K562 (cell line): ENCODE results near the gene ST6GAL1. TPM values are rescaled to one million over a fixed set of nuclear protein-coding genes. Genes with fewer than 3 reads are reported as not detected.

Source experiments
- CBX8 ChIP-seq: fragments of 200-600 bp; sonication (generic); IDR thresholded peaks from 2 replicates; pipeline ENCODE4 v1.6.1; 2012; ENCODE audit warnings: borderline replicate concordance, mixed run types, low read depth, mild to moderate bottlenecking, moderate library complexity, mixed read lengths, low read length, control low read depth, inconsistent platforms; ENCODE audit not compliant: poor library complexity, severe bottlenecking; ENCODE audit errors: extremely low read depth
- LCOR ChIP-seq: sonication (generic); formaldehyde crosslinking; IDR thresholded peaks from 2 replicates; pipeline ENCODE4 v1.8.0; 2022; ENCODE audit warnings: mild to moderate bottlenecking, missing genetic modification reagents
- MEF2A ChIP-seq: IDR thresholded peaks from 2 replicates; pipeline ENCODE4 v1.6.1; 2011; ENCODE audit warnings: low read depth, mild to moderate bottlenecking, low read length, moderate library complexity; ENCODE audit not compliant: control insufficient read depth
- NR2F6 ChIP-seq: fragments of 450-650 bp; formaldehyde crosslinking; IDR thresholded peaks from 2 replicates; pipeline ENCODE4 v1.4.0; 2020; ENCODE audit warnings: mild to moderate bottlenecking
- RUNX1 ChIP-seq: sonication (generic); IDR thresholded peaks from 2 replicates; pipeline ENCODE4 v1.6.1; 2016; ENCODE audit warnings: antibody characterized with exemption, low read depth
- SMAD4 ChIP-seq: fragments of 250-450 bp; sonication (Bioruptor Pico); conservative IDR thresholded peaks from 2 replicates; pipeline ENCODE4 v1.8.0; 2021; ENCODE audit warnings: inconsistent platforms, mild to moderate bottlenecking, moderate library complexity
- THRAP3 ChIP-seq: fragments of 450-650 bp; IDR thresholded peaks from 2 replicates; pipeline ENCODE4 v1.6.1; 2016; ENCODE audit warnings: mild to moderate bottlenecking, inconsistent platforms, borderline replicate concordance
- ZNF184 ChIP-seq: sonication (generic); formaldehyde crosslinking; IDR thresholded peaks from 2 replicates; pipeline ENCODE4 v1.5.0; 2020; ENCODE audit warnings: missing genetic modification reagents
- ZNF668 ChIP-seq: fragments of 250-450 bp; sonication (Bioruptor Pico); IDR thresholded peaks from 2 replicates; pipeline ENCODE4 v1.8.0; 2022; ENCODE audit warnings: mild to moderate bottlenecking, inconsistent platforms
- polyA plus RNA-seq, 8 experiments: library from polyadenylated mRNA; depleted of rRNA in 4 of 8; stranded (reverse) in 5 of 8; unstranded in 3 of 8; fragments of >200 nt; fragmentation: Nextera tagmentation in 2 of 8; fragmentation: Illumina TruSeq in 1 of 8; extraction: Ambion mirVana in 2 of 8; extraction: Trizol in 1 of 8; gene quantifications; 2 replicates each; pipeline versions ENCODE4 v1.2.1 to v1.2.3, GENCODE V29; 2011 to 2014; ENCODE audit warnings: inconsistent platforms in 1 of 8, missing spikeins in 1 of 8
- total RNA-seq, 7 experiments: library from RNA; depleted of rRNA in 6 of 7; stranded (reverse); fragments of >200 nt in 6 of 7; fragmentation: Illumina TruSeq in 2 of 7; extraction: Trizol in 2 of 7; gene quantifications; 2 replicates each; pipeline versions ENCODE4 v1.2.1 to v1.2.3, GENCODE V29; 2011 to 2021; ENCODE audit warnings: low replicate concordance in 1 of 7
- TF ChIP-seq, protein P1 (sequence below), 2 experiments: fragments of 450-650 bp in 1 of 2; sonication (generic) in 1 of 2; formaldehyde crosslinking in 1 of 2; IDR thresholded peaks; 2 replicates each; pipeline versions ENCODE4 v1.7.1 to v1.9.0; 2016 to 2022; ENCODE audit warnings: inconsistent platforms in 1 of 2, mild to moderate bottlenecking in 1 of 2, missing genetic modification reagents in 1 of 2
- TF ChIP-seq, protein P2 (sequence below): sonication (generic); formaldehyde crosslinking; IDR thresholded peaks from 2 replicates; pipeline ENCODE4 v1.4.0; 2020; ENCODE audit warnings: mild to moderate bottlenecking, missing genetic modification reagents

ST6GAL1 gene
- total and polyA plus RNA-seq, 9 of the 15 experiments (the other 6 are each of a cell fraction or from before 2014, with no cell fraction given), result 31.9 to 145 (median 71.0) TPM

DNA sequence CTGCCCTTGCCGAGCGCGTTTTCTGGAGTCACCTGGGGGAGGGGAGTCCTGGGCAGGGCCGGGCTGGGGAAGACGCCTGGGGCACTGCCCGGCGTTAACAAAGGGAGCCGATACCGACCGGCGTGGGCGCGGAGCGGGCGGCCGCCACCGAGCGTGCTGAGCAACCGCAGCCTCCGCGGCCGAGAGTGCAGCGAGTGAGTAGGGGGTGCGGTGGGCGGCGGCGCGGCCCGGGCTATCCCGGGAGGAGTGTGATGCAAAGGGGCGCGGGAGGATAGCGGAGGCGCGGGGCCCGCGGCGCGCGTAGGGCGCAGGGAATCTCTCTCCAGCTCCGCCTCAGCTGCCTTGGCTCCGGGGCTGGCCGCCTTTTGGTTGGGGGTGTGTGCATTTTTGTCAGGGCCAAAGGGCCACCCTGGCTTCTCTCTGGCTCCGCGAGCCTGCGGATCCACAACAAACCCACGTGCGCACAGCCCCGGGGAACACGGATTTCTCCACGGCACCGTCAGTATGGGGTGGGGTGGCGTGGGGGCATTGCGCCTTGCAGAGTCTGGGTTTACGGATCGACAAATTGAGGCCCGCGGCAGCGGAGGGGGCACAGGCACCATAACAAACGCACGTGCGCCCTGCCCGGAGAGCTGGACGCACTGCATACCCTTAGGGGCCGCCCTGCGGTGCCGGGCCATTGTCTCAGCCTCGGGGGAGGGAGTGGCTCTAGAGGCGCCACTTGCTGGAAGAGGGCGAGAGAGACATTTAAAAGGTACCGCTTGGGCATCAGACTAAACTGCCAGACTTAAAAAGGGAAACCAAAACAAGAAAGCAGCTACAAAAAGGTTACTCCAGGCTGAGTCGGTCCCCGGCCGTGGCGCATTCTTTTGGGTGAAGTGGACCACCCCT is 560 bp downstream of the ST6GAL1 start (continued):
- TF ChIP-seq, protein P1, sequence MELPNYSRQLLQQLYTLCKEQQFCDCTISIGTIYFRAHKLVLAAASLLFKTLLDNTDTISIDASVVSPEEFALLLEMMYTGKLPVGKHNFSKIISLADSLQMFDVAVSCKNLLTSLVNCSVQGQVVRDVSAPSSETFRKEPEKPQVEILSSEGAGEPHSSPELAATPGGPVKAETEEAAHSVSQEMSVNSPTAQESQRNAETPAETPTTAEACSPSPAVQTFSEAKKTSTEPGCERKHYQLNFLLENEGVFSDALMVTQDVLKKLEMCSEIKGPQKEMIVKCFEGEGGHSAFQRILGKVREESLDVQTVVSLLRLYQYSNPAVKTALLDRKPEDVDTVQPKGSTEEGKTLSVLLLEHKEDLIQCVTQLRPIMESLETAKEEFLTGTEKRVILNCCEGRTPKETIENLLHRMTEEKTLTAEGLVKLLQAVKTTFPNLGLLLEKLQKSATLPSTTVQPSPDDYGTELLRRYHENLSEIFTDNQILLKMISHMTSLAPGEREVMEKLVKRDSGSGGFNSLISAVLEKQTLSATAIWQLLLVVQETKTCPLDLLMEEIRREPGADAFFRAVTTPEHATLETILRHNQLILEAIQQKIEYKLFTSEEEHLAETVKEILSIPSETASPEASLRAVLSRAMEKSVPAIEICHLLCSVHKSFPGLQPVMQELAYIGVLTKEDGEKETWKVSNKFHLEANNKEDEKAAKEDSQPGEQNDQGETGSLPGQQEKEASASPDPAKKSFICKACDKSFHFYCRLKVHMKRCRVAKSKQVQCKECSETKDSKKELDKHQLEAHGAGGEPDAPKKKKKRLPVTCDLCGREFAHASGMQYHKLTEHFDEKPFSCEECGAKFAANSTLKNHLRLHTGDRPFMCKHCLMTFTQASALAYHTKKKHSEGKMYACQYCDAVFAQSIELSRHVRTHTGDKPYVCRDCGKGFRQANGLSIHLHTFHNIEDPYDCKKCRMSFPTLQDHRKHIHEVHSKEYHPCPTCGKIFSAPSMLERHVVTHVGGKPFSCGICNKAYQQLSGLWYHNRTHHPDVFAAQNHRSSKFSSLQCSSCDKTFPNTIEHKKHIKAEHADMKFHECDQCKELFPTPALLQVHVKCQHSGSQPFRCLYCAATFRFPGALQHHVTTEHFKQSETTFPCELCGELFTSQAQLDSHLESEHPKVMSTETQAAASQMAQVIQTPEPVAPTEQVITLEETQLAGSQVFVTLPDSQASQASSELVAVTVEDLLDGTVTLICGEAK (IDR thresholded peaks at IDR 0.05), result peak; percentile 45; the same call in 1 of the 2 replicates
- TF ChIP-seq, protein P1 (CRISPR knock-in tag; IDR thresholded peaks at IDR 0.05), result no peak
- TF ChIP-seq ZNF668 (CRISPR knock-in tag), result no peak
- no peak for TF ChIP-seq THRAP3
- TF ChIP-seq SMAD4 (CRISPR knock-in tag), result 0 out of 2 replicates have a peak, but pooled peaks have one; percentile 20
- TF ChIP-seq RUNX1, result no peak
- TF ChIP-seq LCOR (CRISPR knock-in tag), result 0 out of 2 replicates have a peak, but pooled peaks have one; percentile 65
- TF ChIP-seq, protein P2, sequence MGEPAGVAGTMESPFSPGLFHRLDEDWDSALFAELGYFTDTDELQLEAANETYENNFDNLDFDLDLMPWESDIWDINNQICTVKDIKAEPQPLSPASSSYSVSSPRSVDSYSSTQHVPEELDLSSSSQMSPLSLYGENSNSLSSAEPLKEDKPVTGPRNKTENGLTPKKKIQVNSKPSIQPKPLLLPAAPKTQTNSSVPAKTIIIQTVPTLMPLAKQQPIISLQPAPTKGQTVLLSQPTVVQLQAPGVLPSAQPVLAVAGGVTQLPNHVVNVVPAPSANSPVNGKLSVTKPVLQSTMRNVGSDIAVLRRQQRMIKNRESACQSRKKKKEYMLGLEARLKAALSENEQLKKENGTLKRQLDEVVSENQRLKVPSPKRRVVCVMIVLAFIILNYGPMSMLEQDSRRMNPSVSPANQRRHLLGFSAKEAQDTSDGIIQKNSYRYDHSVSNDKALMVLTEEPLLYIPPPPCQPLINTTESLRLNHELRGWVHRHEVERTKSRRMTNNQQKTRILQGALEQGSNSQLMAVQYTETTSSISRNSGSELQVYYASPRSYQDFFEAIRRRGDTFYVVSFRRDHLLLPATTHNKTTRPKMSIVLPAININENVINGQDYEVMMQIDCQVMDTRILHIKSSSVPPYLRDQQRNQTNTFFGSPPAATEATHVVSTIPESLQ, result peak; percentile 55; the same call in 1 of the 2 replicates
- TF ChIP-seq CBX8, result no peak
- TF ChIP-seq NR2F6 (CRISPR knock-in tag), result no peak
- TF ChIP-seq ZNF184 (CRISPR knock-in tag), result no peak
- TF ChIP-seq MEF2A, result no peak
